Jurkat, Clone E6-1 (cell line): Measurements from ENCODE around the gene GLMN. TPM values are rescaled to one million over a fixed set of nuclear protein-coding genes. Genes with fewer than 3 reads are reported as not detected.
A peak's percentile ranks its signal among the peaks of the same experiment; 100 is the strongest.

Experiments used
- DNase-seq: peaks from one replicate; pipeline ENCODE4 v3.0.0-alpha.2; 2011; ENCODE audit warnings: low read depth, low spot score
- H3K4me3 ChIP-seq: 2 replicates; pipeline ENCODE4 v1.5.1; 2011; ENCODE audit warnings: mild to moderate bottlenecking, low read length, control low read depth, moderate library complexity
- polyA plus RNA-seq: library from polyadenylated mRNA; unstranded; fragments of >200 nt; gene quantifications from one replicate; pipeline ENCODE4 v1.2.1, GENCODE V29; 2012; ENCODE audit warnings: missing spikeins; ENCODE audit not compliant: insufficient read length, insufficient read depth

The GLMN gene
- 11.0 TPM for polyA plus RNA-seq

GRCh38 chr1:92298573-92299476 lies at the start of gene GLMN, which contains the start of gene RPAP2:
Gene GLMN (minus strand): TSS chr1:92298987. CDS start chr1:92297999, 988 bp downstream.
Gene RPAP2 (plus strand): TSS chr1:92299059. CDS start chr1:92299074, 15 bp downstream.
- H3K4me3 ChIP-seq, result peak within 1 kb of the TSS; percentile 88
- peak; percentile 57 for DNase-seq

- DNase-seq, result no peak
- no peak overlapping the region for H3K4me3 ChIP-seq
Measured at GRCh38 chr1:92346866-92347640, 48.3 kb upstream of the GLMN start.

GRCh38 chr1:92343061-92343460 lies 44.3 kb upstream of the GLMN start:
- no peak for DNase-seq
- H3K4me3 ChIP-seq, result no peak overlapping the region

- no peak for DNase-seq
- H3K4me3 ChIP-seq, result no peak overlapping the region
Measured at GRCh38 chr1:92342401-92342800, 43.6 kb upstream of the GLMN start.

- no peak for DNase-seq
- no peak overlapping the region for H3K4me3 ChIP-seq
Measured at GRCh38 chr1:92340154-92340553, 41.4 kb upstream of the GLMN start.

- H3K4me3 ChIP-seq, result no peak overlapping the region
- no peak for DNase-seq
Measured at GRCh38 chr1:92333668-92334067, 34.9 kb upstream of the GLMN start.

- no peak overlapping the region for H3K4me3 ChIP-seq
- no peak for DNase-seq
Measured at GRCh38 chr1:92329347-92330129, 30.8 kb upstream of the GLMN start.

- H3K4me3 ChIP-seq, result no peak overlapping the region
- DNase-seq, result no peak
Measured at GRCh38 chr1:92327794-92328193, 29.0 kb upstream of the GLMN start.

- no peak overlapping the region for H3K4me3 ChIP-seq
- DNase-seq, result no peak
Measured at GRCh38 chr1:92326681-92327080, 27.9 kb upstream of the GLMN start.

GRCh38 chr1:92324784-92325183 lies 26.0 kb upstream of the GLMN start:
- no peak for DNase-seq
- H3K4me3 ChIP-seq, result no peak overlapping the region

GRCh38 chr1:92323473-92324453 lies 25.0 kb upstream of the GLMN start:
- DNase-seq, result no peak
- H3K4me3 ChIP-seq, result no peak overlapping the region

- H3K4me3 ChIP-seq, result no peak overlapping the region
- DNase-seq, result peak; percentile 60
Measured at GRCh38 chr1:92317836-92318493, 19.2 kb upstream of the GLMN start.

- no peak overlapping the region for H3K4me3 ChIP-seq
- DNase-seq, result no peak
Measured at GRCh38 chr1:92315766-92316599, 17.2 kb upstream of the GLMN start.

GRCh38 chr1:92314024-92314423 lies 15.2 kb upstream of the GLMN start:
- H3K4me3 ChIP-seq, result no peak overlapping the region
- DNase-seq, result no peak

GRCh38 chr1:92310185-92310597 lies 11.4 kb upstream of the GLMN start:
- no peak for DNase-seq
- no peak overlapping the region for H3K4me3 ChIP-seq

GRCh38 chr1:92307980-92308379 lies 9.2 kb upstream of the GLMN start:
- no peak for DNase-seq
- no peak overlapping the region for H3K4me3 ChIP-seq

- no peak overlapping the region for H3K4me3 ChIP-seq
- DNase-seq, result no peak
Measured at GRCh38 chr1:92306020-92306419, 7.2 kb upstream of the GLMN start.
